ENCODE measurements around the gene BRD4.

- no peak for TF ChIP-seq POLR2AphosphoS5 (IDR thresholded peaks at IDR 0.05; ENCODE audit: borderline replicate concordance, low read depth, low read length)
- no peak for TF ChIP-seq EZH2 (IDR thresholded peaks at IDR 0.05)
Measured at GRCh38 chr19:15225760-15226159, 106.6 kb downstream of the BRD4 start.
